Measurements from ENCODE around the gene BICDL1.

The BICDL1 gene

GRCh38 chr12:120131116-120131515, 142.1 kb downstream of the BICDL1 start:
- DNase-seq: no peak

- DNase-seq: no peak
Measured at GRCh38 chr12:120132054-120132836, 143.2 kb downstream of the BICDL1 start.

GRCh38 chr12:120132863-120133385, 143.9 kb downstream of the BICDL1 start:
- no peak for DNase-seq

GRCh38 chr12:120134307-120134980, 145.4 kb downstream of the BICDL1 start:
- DNase-seq: no peak

- no peak for DNase-seq
Measured at GRCh38 chr12:120136093-120136770, 147.2 kb downstream of the BICDL1 start.

DNA sequence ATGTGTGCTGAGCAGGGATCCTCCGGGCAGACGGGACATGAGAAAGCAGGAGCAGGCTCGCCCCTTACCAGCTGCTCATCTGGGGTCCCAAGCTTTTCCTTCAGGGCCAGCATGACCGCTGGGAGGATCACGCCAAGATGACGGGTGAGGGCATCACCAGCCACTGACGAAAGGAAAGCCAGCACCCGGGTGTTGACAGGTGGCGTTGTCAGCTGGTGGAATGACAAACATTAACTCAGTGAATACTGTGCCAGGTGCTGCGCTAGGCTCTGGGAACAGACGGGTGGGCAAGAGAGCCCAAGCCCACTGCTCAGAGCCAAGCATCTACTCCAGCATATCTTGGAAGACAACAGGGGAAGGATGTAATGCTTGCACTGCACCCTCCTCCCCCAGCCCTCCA, 148.8 kb downstream of the BICDL1 start:
- DNase-seq: no peak

- no peak for DNase-seq
Measured at GRCh38 chr12:120138366-120138765, 149.3 kb downstream of the BICDL1 start.

GRCh38 chr12:120139958-120140357, 150.9 kb downstream of the BICDL1 start:
- DNase-seq: no peak

GRCh38 chr12:120140603-120141002, 151.6 kb downstream of the BICDL1 start:
- no peak for DNase-seq

DNA sequence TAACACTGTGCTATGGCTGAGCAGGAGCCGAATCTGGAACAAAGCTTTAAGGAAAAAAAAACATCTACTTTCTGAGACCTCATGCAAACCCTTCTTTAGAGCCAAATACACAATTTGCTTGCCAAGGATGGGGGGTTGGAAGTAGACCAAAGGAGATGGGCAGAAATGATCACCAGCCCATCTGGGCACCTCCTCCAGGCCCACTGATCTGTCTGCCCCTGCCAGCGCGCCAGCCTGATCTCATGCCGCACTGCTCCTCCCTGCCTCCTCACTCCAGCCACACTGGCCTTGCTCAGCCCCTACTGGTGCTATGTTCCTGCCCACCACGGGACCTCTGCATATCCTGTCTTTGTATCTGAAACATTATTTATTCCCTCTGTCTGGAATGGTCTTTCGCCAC, 152.3 kb downstream of the BICDL1 start:
- DNase-seq: no peak

GRCh38 chr12:120142231-120142877, 153.3 kb downstream of the BICDL1 start:
- DNase-seq: no peak
